HEK293T (cell line): ENCODE data around the gene PRR15L.
A peak's percentile ranks its signal among the peaks of the same experiment; 100 is the strongest.

ENCODE experiments used
- CTCF ChIA-PET: fragments of 350-600 bp; formaldehyde crosslinking; extraction: SDS; loops from one replicate; lab custom pipeline; 2021; ENCODE audit warnings: antibody characterized with exemption, inconsistent platforms; lab: Yijun Ruan, JAX
- POLR2A ChIA-PET: fragments of 350-600 bp; formaldehyde crosslinking; extraction: SDS; loops from one replicate; lab custom pipeline; 2020; ENCODE audit warnings: antibody characterized with exemption, inconsistent platforms; lab: Yijun Ruan, JAX
- DNase-seq: peaks from one replicate; pipeline ENCODE4 v3.0.0; 2012; ENCODE audit warnings: mixed read lengths; ENCODE audit errors: extremely low spot score
- ARNT ChIP-seq: fragments of 450-650 bp; IDR thresholded peaks from 2 replicates; pipeline ENCODE4 v1.6.1; 2017; ENCODE audit warnings: mild to moderate bottlenecking
- BHLHE40 ChIP-seq: fragments of 450-650 bp; IDR thresholded peaks from 2 replicates; pipeline ENCODE4 v1.6.1; 2016; ENCODE audit warnings: mild to moderate bottlenecking, moderate library complexity, borderline replicate concordance
- CTBP1 ChIP-seq: fragments of 450-650 bp; IDR thresholded peaks from 2 replicates; pipeline ENCODE4 v1.6.1; 2016; ENCODE audit warnings: borderline replicate concordance
- ELF4 ChIP-seq: fragments of 450-650 bp; IDR thresholded peaks from 2 replicates; pipeline ENCODE4 v1.6.1; 2017; ENCODE audit warnings: antibody characterized with exemption
- FOXA1 ChIP-seq: fragments of 450-650 bp; IDR thresholded peaks from 2 replicates; pipeline ENCODE4 v1.6.1; 2016; ENCODE audit warnings: mild to moderate bottlenecking
- FOXK2 ChIP-seq: fragments of 450-650 bp; IDR thresholded peaks from 2 replicates; pipeline ENCODE4 v1.6.1; 2016; ENCODE audit warnings: mild to moderate bottlenecking
- FOXM1 ChIP-seq: fragments of 450-650 bp; IDR thresholded peaks from 2 replicates; pipeline ENCODE4 v1.6.1; 2017; ENCODE audit warnings: mild to moderate bottlenecking, borderline replicate concordance
- HDGF ChIP-seq: fragments of 450-650 bp; IDR thresholded peaks from 2 replicates; pipeline ENCODE4 v1.6.1; 2017; ENCODE audit warnings: antibody characterized with exemption, borderline replicate concordance
- L3MBTL2 ChIP-seq: fragments of 450-650 bp; conservative IDR thresholded peaks from 2 replicates; pipeline ENCODE4 v1.6.1; 2016; ENCODE audit warnings: mild to moderate bottlenecking
- LEF1 ChIP-seq: fragments of 450-650 bp; IDR thresholded peaks from 2 replicates; pipeline ENCODE4 v1.6.1; 2017; ENCODE audit warnings: mild to moderate bottlenecking, borderline replicate concordance
- NFRKB ChIP-seq: fragments of 450-650 bp; IDR thresholded peaks from 2 replicates; pipeline ENCODE4 v1.6.1; 2016; ENCODE audit warnings: mild to moderate bottlenecking, moderate library complexity
- PKNOX1 ChIP-seq: fragments of 450-650 bp; IDR thresholded peaks from 2 replicates; pipeline ENCODE4 v1.6.1; 2016
- SP1 ChIP-seq: fragments of 450-650 bp; IDR thresholded peaks from 2 replicates; pipeline ENCODE4 v1.6.1; 2017
- SUZ12 ChIP-seq: fragments of 450-650 bp; IDR thresholded peaks from 2 replicates; pipeline ENCODE4 v1.6.1; 2016; ENCODE audit warnings: mild to moderate bottlenecking
- TARDBP ChIP-seq: fragments of 450-650 bp; IDR thresholded peaks from 2 replicates; pipeline ENCODE4 v1.6.1; 2016
- ZNF384 ChIP-seq: fragments of 450-650 bp; IDR thresholded peaks from 2 replicates; pipeline ENCODE4 v1.6.1; 2016

The PRR15L gene

GRCh38 chr17:47978324-47978723 is 20.6 kb upstream of the PRR15L start:
- POLR2A ChIA-PET: interaction anchor here (0.7 to 1.2 kb wide), 2 partner anchors 37 to 43 kb away, joined by 3 to 4 read pairs; partner anchors contain the start of gene PNPO
- TF ChIP-seq SUZ12 (no peak), ELF4 (no peak), FOXK2 (no peak), HDGF (no peak), ZNF384 (no peak), BHLHE40 (no peak), ARNT (no peak), LEF1 (no peak), PKNOX1 (no peak), FOXA1 (no peak), TARDBP (no peak), NFRKB (no peak)
- CTCF ChIA-PET: interaction anchor here (0.6 to 1.9 kb wide), 10 partner anchors 9 to 371 kb away, joined by 3 to 35 read pairs (median 5); no protein-coding TSS in a partner anchor
- DNase-seq: peak; percentile 83

GRCh38 chr17:47975823-47976205 is 18.1 kb upstream of the PRR15L start:
- ChIA-PET POLR2A (interaction anchor here (0.7 to 1.4 kb wide), 3 partner anchors 9 to 38 kb away, joined by 3 to 4 read pairs (median 3); no protein-coding TSS in a partner anchor), CTCF (interaction anchor here (0.6 to 2.4 kb wide), 4 partner anchors 39 to 85 kb away, joined by 4 to 11 read pairs (median 6); no protein-coding TSS in a partner anchor)
- DNase-seq: no peak
- TF ChIP-seq BHLHE40 (no peak), FOXA1 (no peak), SP1 (no peak), LEF1 (no peak)

- ChIA-PET POLR2A (interaction anchor here (1.2 to 1.4 kb wide), 2 partner anchors 9 to 38 kb away, joined by 3 to 4 read pairs; no protein-coding TSS in a partner anchor), CTCF (interaction anchor here (2.4 kb wide), 1 partner anchor 43 kb away, joined by 11 read pairs; no protein-coding TSS in a partner anchor)
- no peak for DNase-seq
- no peak for TF ChIP-seq LEF1
- TF ChIP-seq ZNF384: no peak
- no peak for TF ChIP-seq FOXM1
- TF ChIP-seq HDGF: no peak
- no peak for TF ChIP-seq CTBP1
- no peak for TF ChIP-seq SUZ12
- TF ChIP-seq ELF4: no peak
- TF ChIP-seq BHLHE40: no peak
- no peak for TF ChIP-seq L3MBTL2
- no peak for TF ChIP-seq PKNOX1
- TF ChIP-seq TARDBP: no peak
- TF ChIP-seq NFRKB: no peak
- TF ChIP-seq ARNT: no peak
- no peak for TF ChIP-seq SP1
- TF ChIP-seq FOXK2: no peak
- TF ChIP-seq FOXA1: no peak
Observed at GRCh38 chr17:47975189-47975822, 17.6 kb upstream of the PRR15L start.

- CTCF ChIA-PET: interaction anchor here (1.2 kb wide), 1 partner anchor 10 kb away, joined by 3 read pairs; no protein-coding TSS in a partner anchor
- POLR2A ChIA-PET: no interaction called here
- TF ChIP-seq PKNOX1: no peak
- no peak for TF ChIP-seq CTBP1
- TF ChIP-seq FOXA1: no peak
- no peak for TF ChIP-seq FOXK2
- TF ChIP-seq ELF4: no peak
- TF ChIP-seq NFRKB: no peak
- TF ChIP-seq FOXM1: no peak
- no peak for TF ChIP-seq ZNF384
- TF ChIP-seq HDGF: no peak
- no peak for TF ChIP-seq ARNT
- TF ChIP-seq SUZ12: no peak
- no peak for TF ChIP-seq TARDBP
- TF ChIP-seq SP1: no peak
- TF ChIP-seq L3MBTL2: no peak
- DNase-seq: no peak
Observed at GRCh38 chr17:47973541-47973940, 15.9 kb upstream of the PRR15L start.

- TF ChIP-seq ELF4 (peak; percentile 85), BHLHE40 (no peak), PKNOX1 (peak; percentile 83), FOXM1 (peak; percentile 65; the same call in 1 of the 2 replicates), FOXA1 (no peak), L3MBTL2 (peak; percentile 100)
- POLR2A ChIA-PET: interaction anchor here (0.7 to 3.0 kb wide), 25 partner anchors 9 to 321 kb away, joined by 3 to 34 read pairs (median 8); partner anchors contain the start of genes KPNB1, LRRC46, MRPL10 and PNPO
- CTCF ChIA-PET: interaction anchor here (0.6 to 3.7 kb wide), 19 partner anchors 11 to 159 kb away, joined by 3 to 12 read pairs (median 3); partner anchors contain the start of genes PNPO and PRR15L
- peak; percentile 99 for DNase-seq
Observed at GRCh38 chr17:47970725-47971499, 13.2 kb upstream of the PRR15L start, which contains the start of gene CDK5RAP3. Gene CDK5RAP3, plus strand, starts transcription at chr17:47971113. Its CDS starts 34 bp downstream, at chr17:47971147.
